HG03575 (cell line): Measurements from ENCODE around the gene CEP112.

Source experiments
- ATAC-seq: cut with Tn5 transposase; IDR thresholded peaks from one replicate; pipeline ENCODE4 v1.9.1; 2021; ENCODE audit not compliant: unreplicated experiment, insufficient number of reproducible peaks, low FRiP score; ENCODE audit errors: extremely low read depth

CEP112 gene

GRCh38 chr17:66191593-66192377 is at the start of gene CEP112:
Gene CEP112 (minus strand): TSS chr17:66192133.
- no peak for ATAC-seq

- ATAC-seq, result no peak
Observed at GRCh38 chr17:66240630-66241029, 48.7 kb upstream of the CEP112 start.

- no peak for ATAC-seq
Observed at GRCh38 chr17:66240013-66240412, 48.1 kb upstream of the CEP112 start.

- ATAC-seq, result no peak
Observed at GRCh38 chr17:66235377-66235994, 43.6 kb upstream of the CEP112 start.

GRCh38 chr17:66234611-66235010 is 42.7 kb upstream of the CEP112 start:
- no peak for ATAC-seq

GRCh38 chr17:66233023-66233753 is 41.3 kb upstream of the CEP112 start:
- no peak for ATAC-seq

- ATAC-seq, result no peak
Observed at GRCh38 chr17:66230922-66231591, 39.1 kb upstream of the CEP112 start.

GRCh38 chr17:66229783-66230538 is 38.0 kb upstream of the CEP112 start:
- ATAC-seq, result no peak

GRCh38 chr17:66228887-66229782 is 37.2 kb upstream of the CEP112 start, which contains the start of gene APOH:
Gene APOH (minus strand): TSS chr17:66229415. CDS start chr17:66229379, 36 bp downstream.
- no peak for ATAC-seq

- no peak for ATAC-seq
Observed at GRCh38 chr17:66227212-66228045, 35.5 kb upstream of the CEP112 start.

- no peak for ATAC-seq
Observed at GRCh38 chr17:66222798-66223350, 30.9 kb upstream of the CEP112 start.

- no peak for ATAC-seq
Observed at GRCh38 chr17:66221755-66222530, 30.0 kb upstream of the CEP112 start.

GRCh38 chr17:66221343-66221742 is 29.4 kb upstream of the CEP112 start:
- no peak for ATAC-seq

GRCh38 chr17:66220079-66220835 is 28.3 kb upstream of the CEP112 start:
- ATAC-seq, result no peak

GRCh38 chr17:66215529-66215911 is 23.6 kb upstream of the CEP112 start:
- ATAC-seq, result no peak
